ENCODE measurements around the gene TMEM88. TPM values are rescaled to one million over a fixed set of nuclear protein-coding genes. Genes with fewer than 3 reads are reported as not detected.

Gene TMEM88
- total RNA-seq, 4 donors from 2014 or later = 9.2 to 41.7 (median 25.6) TPM

DNA sequence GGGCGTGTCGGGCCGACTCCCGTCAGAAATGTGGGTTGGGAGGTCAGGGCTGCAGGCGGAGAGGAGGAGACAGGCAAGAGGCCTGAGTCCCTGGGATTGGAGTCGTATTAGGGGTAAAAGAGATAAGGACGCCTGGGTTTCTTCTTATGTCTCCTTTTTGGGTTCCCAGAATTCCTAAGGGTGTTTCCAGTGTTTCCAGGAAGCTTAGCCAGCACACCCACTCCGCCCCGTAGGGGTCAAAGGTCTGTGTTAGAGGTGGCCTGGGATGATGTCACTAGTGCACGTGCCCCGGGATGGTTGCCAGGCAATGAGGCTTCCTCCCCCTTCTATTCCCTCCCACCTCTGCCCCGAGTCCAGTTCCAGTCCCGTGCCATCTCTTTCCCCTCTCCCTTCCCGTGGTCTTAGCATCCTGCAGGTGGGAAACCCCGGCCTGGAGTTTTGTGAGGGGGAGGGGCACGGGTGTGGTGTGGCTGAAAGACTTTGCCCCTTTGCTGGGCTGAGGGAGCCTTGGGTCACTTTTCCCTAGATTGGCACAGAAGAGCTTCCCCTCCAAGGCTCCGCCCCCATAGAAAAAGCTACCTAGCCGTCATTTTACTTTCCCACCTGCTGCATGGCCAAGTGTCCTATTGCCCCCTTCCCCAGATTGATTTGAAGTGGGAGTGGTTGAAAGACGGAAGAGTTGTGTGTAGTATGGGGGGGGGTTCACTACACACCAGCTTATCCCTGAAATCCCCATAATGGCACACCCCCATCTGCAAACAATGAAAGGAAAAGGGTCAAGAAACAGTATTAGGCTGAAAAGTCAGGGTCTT is 18.1 kb upstream of the TMEM88 start:
- H3K4me3 ChIP-seq = peak overlapping the region; percentile 65 to 86 (median 75)
- peaks cover 0 to 62% (median 43%) of the 10 kb centered on the region in 4 donors for H3K4me1 ChIP-seq
- no peaks in the 10 kb centered on the region for H3K27me3 ChIP-seq
- no peaks in the 10 kb centered on the region for H3K9me3 ChIP-seq
- peak in 2 of 5 experiments; percentile 61 to 62 for TF ChIP-seq CTCF (IDR thresholded peaks at IDR 0.05)
- peak; percentile 93 to 94 for TF ChIP-seq EP300 (IDR thresholded peaks at IDR 0.05)
- TF ChIP-seq POLR2A (IDR thresholded peaks at IDR 0.05) = peak; percentile 19 to 90
- WGBS, 2 donors = 1 to 2% methylated on average over 18 to 19 of the region's 19 CpGs
- DNase-seq (ENCODE audit: low spot score in 2 of 2) = peak; percentile 94 to 98
- H3K36me3 ChIP-seq = no peaks in the 10 kb centered on the region
- H3K27ac ChIP-seq = peak overlapping the region; percentile 96 to 99 (median 98)

DNA sequence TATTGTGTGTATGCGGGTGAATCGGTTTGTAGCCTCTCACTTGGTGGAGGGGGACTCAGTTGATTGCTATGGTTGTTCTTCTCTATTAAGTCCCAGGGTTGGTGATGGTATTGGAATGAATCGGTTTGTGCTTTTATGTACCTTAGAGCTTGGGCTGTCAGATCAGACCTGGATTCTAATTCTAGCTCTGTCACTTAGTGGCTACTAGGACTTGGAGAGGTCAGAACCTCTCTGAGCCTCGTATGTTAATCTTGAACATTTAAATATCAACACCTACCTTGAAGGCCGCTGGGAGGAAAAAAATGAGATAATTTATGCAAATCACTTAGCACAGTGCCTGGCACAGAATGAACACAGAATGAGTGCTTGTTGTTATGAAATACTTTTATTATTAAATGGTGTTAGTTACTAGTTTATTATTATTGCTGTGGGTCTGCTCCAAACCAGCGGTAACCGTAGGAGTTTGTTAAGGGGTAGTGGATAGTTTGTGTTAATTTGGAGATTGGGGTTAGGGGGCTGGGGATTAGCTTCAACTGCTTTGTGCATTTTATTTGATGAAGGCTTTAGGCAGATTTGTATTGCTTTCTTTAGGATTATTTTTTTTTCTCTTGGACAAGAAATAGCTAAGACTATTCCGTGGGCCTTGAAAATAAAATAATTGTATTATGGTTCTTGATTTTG is 17.3 kb upstream of the TMEM88 start:
- H3K27ac ChIP-seq = peak overlapping the region; percentile 96 to 99 (median 98)
- H3K27me3 ChIP-seq = no peaks in the 10 kb centered on the region
- WGBS, 2 donors = 10 to 15% methylated on average over 8 of the region's 8 CpGs
- peak overlapping the region in 2 of 4 donors; percentile 22 to 72 for H3K4me3 ChIP-seq
- no peaks in the 10 kb centered on the region for H3K9me3 ChIP-seq
- TF ChIP-seq POLR2A (IDR thresholded peaks at IDR 0.05) (no peak), CTCF (IDR thresholded peaks at IDR 0.05) (no peak), EP300 (IDR thresholded peaks at IDR 0.05) (no peak)
- H3K36me3 ChIP-seq = no peaks in the 10 kb centered on the region
- peaks cover 0 to 62% (median 43%) of the 10 kb centered on the region in 4 donors for H3K4me1 ChIP-seq
- DNase-seq (ENCODE audit: low spot score in 2 of 2) = no peak

GRCh38 chr17:7838090-7839075 is 16.5 kb upstream of the TMEM88 start:
- H3K4me3 ChIP-seq = peak overlapping the region in 2 of 4 donors; percentile 22 to 29
- no peak for DNase-seq (ENCODE audit: low spot score in 2 of 2)
- H3K9me3 ChIP-seq = no peaks in the 10 kb centered on the region
- H3K27ac ChIP-seq = peak overlapping the region; percentile 96 to 99 (median 98)
- H3K4me1 ChIP-seq = peaks cover 0 to 66% (median 41%) of the 10 kb centered on the region in 4 donors
- TF ChIP-seq CTCF (IDR thresholded peaks at IDR 0.05) = no peak
- TF ChIP-seq POLR2A (IDR thresholded peaks at IDR 0.05) = no peak
- TF ChIP-seq EP300 (IDR thresholded peaks at IDR 0.05) = no peak
- H3K36me3 ChIP-seq = no peaks in the 10 kb centered on the region
- WGBS, 2 donors = 14 to 19% methylated on average over 8 to 11 of the region's 12 CpGs
- H3K27me3 ChIP-seq = no peaks in the 10 kb centered on the region

- H3K4me1 ChIP-seq = peaks cover 0 to 64% (median 39%) of the 10 kb centered on the region in 4 donors
- TF ChIP-seq CTCF (IDR thresholded peaks at IDR 0.05) (no peak), EP300 (IDR thresholded peaks at IDR 0.05) (no peak), POLR2A (IDR thresholded peaks at IDR 0.05) (no peak)
- H3K27ac ChIP-seq = peak overlapping the region; percentile 29 to 99 (median 75)
- no peak for DNase-seq (ENCODE audit: low spot score in 2 of 2)
- H3K9me3 ChIP-seq = no peaks in the 10 kb centered on the region
- 57 to 62% methylated on average over 6 of the region's 6 CpGs for WGBS, 2 donors
- no peaks in the 10 kb centered on the region for H3K36me3 ChIP-seq
- H3K4me3 ChIP-seq = no peak overlapping the region
- H3K27me3 ChIP-seq = no peaks in the 10 kb centered on the region
Measured at GRCh38 chr17:7839190-7839875, 15.5 kb upstream of the TMEM88 start.

All from tibial nerve (tissue), 4 donors.